ENCODE measurements around the gene ZFPL1. TPM values are rescaled to one million over a fixed set of nuclear protein-coding genes. Genes with fewer than 3 reads are reported as not detected.

The ZFPL1 gene
- total RNA-seq, 2 donors from 2014 or later = 61.6 to 62.6 TPM

- H3K4me3 ChIP-seq = no peak overlapping the region
- no peaks in the 10 kb centered on the region for H3K9me3 ChIP-seq
- H3K27ac ChIP-seq = no peak overlapping the region
- no peaks in the 10 kb centered on the region for H3K27me3 ChIP-seq (replicated peaks; ENCODE audit: insufficient read depth)
- H3K36me3 ChIP-seq = no peaks in the 10 kb centered on the region
- H3K4me1 ChIP-seq (replicated peaks) = no peaks in the 10 kb centered on the region
- no peak for TF ChIP-seq POLR2A (IDR thresholded peaks at IDR 0.05)
- TF ChIP-seq, protein P1, sequence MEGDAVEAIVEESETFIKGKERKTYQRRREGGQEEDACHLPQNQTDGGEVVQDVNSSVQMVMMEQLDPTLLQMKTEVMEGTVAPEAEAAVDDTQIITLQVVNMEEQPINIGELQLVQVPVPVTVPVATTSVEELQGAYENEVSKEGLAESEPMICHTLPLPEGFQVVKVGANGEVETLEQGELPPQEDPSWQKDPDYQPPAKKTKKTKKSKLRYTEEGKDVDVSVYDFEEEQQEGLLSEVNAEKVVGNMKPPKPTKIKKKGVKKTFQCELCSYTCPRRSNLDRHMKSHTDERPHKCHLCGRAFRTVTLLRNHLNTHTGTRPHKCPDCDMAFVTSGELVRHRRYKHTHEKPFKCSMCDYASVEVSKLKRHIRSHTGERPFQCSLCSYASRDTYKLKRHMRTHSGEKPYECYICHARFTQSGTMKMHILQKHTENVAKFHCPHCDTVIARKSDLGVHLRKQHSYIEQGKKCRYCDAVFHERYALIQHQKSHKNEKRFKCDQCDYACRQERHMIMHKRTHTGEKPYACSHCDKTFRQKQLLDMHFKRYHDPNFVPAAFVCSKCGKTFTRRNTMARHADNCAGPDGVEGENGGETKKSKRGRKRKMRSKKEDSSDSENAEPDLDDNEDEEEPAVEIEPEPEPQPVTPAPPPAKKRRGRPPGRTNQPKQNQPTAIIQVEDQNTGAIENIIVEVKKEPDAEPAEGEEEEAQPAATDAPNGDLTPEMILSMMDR (IDR thresholded peaks at IDR 0.05) = peak; percentile 29 to 64 (median 45)
- no peak for TF ChIP-seq POLR2AphosphoS5 (IDR thresholded peaks at IDR 0.05)
- DNase-seq (ENCODE audit: low spot score) = no peak
- intact Hi-C loops (cut with DNase I) = no loop called here
- WGBS = 58% methylated on average over 3 of the region's 3 CpGs
Observed at GRCh38 chr11:65078151-65078550, 5.9 kb upstream of the ZFPL1 start.

- Histone ChIP-seq H3K36me3 (no peaks in the 10 kb centered on the region), H3K27me3 (replicated peaks; ENCODE audit: insufficient read depth) (no peaks in the 10 kb centered on the region), H3K9me3 (no peaks in the 10 kb centered on the region), H3K4me1 (replicated peaks) (no peaks in the 10 kb centered on the region), H3K27ac (no peak overlapping the region), H3K4me3 (no peak overlapping the region)
- TF ChIP-seq POLR2A (IDR thresholded peaks at IDR 0.05) (no peak), POLR2AphosphoS5 (IDR thresholded peaks at IDR 0.05) (no peak)
- TF ChIP-seq, protein P1 (IDR thresholded peaks at IDR 0.05) = no peak
- intact Hi-C loops (cut with DNase I) = no loop called here
- DNase-seq (ENCODE audit: low spot score) = no peak
- 90% methylated on average over 9 of the region's 9 CpGs for WGBS
Observed at GRCh38 chr11:65078786-65079342, 5.2 kb upstream of the ZFPL1 start.

DNA sequence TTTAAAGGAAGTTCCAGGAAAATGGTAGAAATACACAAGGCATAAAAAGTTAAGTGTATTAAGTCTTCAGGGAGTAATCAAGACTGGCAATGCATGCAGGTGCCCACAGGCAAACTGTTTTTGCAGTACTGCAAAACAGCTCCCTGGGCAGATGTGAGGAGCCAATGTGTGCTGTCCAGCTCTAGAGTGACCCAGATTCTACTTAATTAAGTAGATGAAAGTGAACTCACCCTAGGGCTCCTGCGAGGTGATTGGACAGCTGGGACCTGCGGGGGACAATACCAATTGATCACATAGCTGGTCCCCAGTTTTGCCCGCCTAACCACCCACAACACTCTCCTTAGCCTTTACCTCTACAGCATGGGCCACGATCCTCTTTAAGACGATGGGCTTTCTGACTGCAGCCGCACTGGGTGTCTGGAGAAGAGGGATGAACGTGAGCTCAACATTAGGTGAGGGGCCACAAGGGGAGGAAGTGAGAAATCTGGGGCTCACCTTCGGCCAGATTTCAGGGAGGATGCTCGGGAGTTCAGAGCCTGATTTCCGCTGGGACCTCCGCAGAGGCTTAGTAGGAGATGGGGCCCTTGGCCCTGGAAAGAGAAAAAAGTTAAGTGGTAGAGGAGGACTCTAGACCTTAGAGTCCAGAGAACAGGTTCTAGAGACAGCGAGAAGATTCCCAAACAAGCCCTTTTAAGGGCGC is 738 bp upstream of the ZFPL1 start:
- 6% methylated on average over 13 of the region's 13 CpGs for WGBS
- intact Hi-C loops (cut with DNase I) = loop anchor here (5.0 kb wide), 2 partner anchors 34 to 41 kb away; partner anchors contain the start of genes SAC3D1 and ZNHIT2
- Histone ChIP-seq H3K27me3 (replicated peaks; ENCODE audit: insufficient read depth) (no peaks in the 10 kb centered on the region), H3K4me1 (replicated peaks) (peaks cover 5% of the 10 kb centered on the region), H3K4me3 (peak overlapping the region; percentile 77 to 78), H3K27ac (peak overlapping the region; percentile 91 to 94), H3K36me3 (peaks cover 0 to 5% of the 10 kb centered on the region in 2 donors), H3K9me3 (no peaks in the 10 kb centered on the region)
- TF ChIP-seq POLR2AphosphoS5 (IDR thresholded peaks at IDR 0.05) (no peak), POLR2A (IDR thresholded peaks at IDR 0.05) (no peak)
- TF ChIP-seq, protein P1 (IDR thresholded peaks at IDR 0.05) = no peak
- DNase-seq (ENCODE audit: low spot score) = no peak

DNA sequence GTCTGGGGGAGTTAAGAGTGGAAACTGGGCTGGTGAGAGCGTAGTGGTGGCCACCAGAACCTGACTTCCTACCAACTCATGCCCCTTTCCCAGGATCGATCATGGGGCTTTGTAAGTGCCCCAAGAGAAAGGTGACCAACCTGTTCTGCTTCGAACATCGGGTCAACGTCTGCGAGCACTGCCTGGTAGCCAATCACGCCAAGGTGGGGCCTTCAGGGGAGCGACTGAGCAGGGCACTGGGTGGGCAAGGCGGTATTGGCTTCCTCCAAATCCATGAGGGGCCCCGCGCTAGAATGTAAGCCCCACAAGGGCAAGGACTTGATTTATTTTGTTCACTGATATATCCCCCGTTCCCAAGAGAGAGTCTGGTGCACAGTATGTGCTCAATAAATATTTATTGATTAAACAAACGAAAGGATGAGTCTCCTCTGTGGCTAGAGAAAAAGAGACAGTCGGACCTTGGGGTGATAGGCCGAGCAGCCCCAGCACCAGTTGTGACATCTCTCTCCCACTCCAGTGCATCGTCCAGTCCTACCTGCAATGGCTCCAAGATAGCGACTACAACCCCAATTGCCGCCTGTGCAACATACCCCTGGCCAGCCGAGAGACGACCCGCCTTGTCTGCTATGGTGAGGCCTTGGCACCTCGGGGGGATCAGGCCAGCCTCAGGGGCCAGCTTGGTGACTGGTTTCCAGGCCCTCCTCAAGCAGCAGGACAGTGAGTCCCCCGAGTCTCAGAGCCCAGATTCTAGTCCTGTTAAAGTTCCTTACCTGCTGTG is 765 bp downstream of the ZFPL1 start:
- TF ChIP-seq POLR2A (IDR thresholded peaks at IDR 0.05) (no peak), POLR2AphosphoS5 (IDR thresholded peaks at IDR 0.05) (no peak)
- TF ChIP-seq, protein P1 (IDR thresholded peaks at IDR 0.05) = no peak
- WGBS = 35% methylated on average over 23 of the region's 23 CpGs
- peaks cover 0 to 5% of the 10 kb centered on the region in 2 donors for H3K36me3 ChIP-seq
- H3K4me1 ChIP-seq (replicated peaks) = peaks cover 5% of the 10 kb centered on the region
- peak overlapping the region; percentile 91 to 94 for H3K27ac ChIP-seq
- intact Hi-C loops (cut with DNase I) = loop anchor here (5.0 kb wide), 2 partner anchors 33 to 42 kb away; partner anchors contain the start of genes SAC3D1 and ZNHIT2
- no peak for DNase-seq (ENCODE audit: low spot score)
- no peaks in the 10 kb centered on the region for H3K27me3 ChIP-seq (replicated peaks; ENCODE audit: insufficient read depth)
- peak overlapping the region; percentile 77 to 78 for H3K4me3 ChIP-seq
- H3K9me3 ChIP-seq = no peaks in the 10 kb centered on the region
